SU-DHL-6 (cell line): Measurements from ENCODE around the gene B4GALNT1.

ENCODE experiments used
- EZH2phosphoT487 ChIP-seq: fragments of 200-600 bp; sonication (generic), shearing (Covaris generic); conservative IDR thresholded peaks from 2 replicates; pipeline ENCODE4 v1.6.1; 2018; ENCODE audit warnings: mild to moderate bottlenecking, antibody characterized with exemption, low read length, moderate library complexity, mixed read lengths
- TF ChIP-seq, protein P1 (sequence below): fragments of 200-600 bp; sonication (generic); IDR thresholded peaks from one replicate; pipeline ENCODE4 v1.5.1; 2017; ENCODE audit warnings: antibody characterized with exemption, mild to moderate bottlenecking, low read length, moderate library complexity; ENCODE audit not compliant: insufficient read depth, poor library complexity, severe bottlenecking

DNA sequence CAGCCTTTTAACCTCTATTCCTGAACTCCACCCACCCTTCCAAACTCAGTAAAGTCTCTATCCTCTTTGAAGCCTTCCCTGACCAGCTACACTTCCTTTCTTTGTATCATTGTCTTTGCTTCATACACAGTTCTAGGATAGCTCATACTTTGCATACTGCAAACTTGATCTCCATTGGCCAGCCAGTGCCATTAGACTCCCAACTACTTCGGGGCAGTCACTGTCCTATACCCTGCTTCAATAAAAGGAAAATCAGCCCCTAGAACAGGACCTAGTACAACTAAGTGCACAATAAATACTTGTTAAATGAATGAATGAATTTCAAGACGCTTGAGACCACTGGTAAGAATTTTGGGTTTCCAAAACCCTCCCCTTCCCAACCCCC, 42.5 kb downstream of the B4GALNT1 start:
- TF ChIP-seq, protein P1, sequence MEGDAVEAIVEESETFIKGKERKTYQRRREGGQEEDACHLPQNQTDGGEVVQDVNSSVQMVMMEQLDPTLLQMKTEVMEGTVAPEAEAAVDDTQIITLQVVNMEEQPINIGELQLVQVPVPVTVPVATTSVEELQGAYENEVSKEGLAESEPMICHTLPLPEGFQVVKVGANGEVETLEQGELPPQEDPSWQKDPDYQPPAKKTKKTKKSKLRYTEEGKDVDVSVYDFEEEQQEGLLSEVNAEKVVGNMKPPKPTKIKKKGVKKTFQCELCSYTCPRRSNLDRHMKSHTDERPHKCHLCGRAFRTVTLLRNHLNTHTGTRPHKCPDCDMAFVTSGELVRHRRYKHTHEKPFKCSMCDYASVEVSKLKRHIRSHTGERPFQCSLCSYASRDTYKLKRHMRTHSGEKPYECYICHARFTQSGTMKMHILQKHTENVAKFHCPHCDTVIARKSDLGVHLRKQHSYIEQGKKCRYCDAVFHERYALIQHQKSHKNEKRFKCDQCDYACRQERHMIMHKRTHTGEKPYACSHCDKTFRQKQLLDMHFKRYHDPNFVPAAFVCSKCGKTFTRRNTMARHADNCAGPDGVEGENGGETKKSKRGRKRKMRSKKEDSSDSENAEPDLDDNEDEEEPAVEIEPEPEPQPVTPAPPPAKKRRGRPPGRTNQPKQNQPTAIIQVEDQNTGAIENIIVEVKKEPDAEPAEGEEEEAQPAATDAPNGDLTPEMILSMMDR = no peak
- no peak for TF ChIP-seq EZH2phosphoT487
